ENCODE data around the gene RDH16.

The RDH16 gene

GRCh38 chr12:57001448-57001906, 44.1 kb upstream of the RDH16 start:
- Histone ChIP-seq H3K4me3 (no peak overlapping the region), H3K27ac (no peak overlapping the region), H3K4me1 (peaks cover 0 to 24% (median 18%) of the 10 kb centered on the region in 4 donors), H3K27me3 (no peaks in the 10 kb centered on the region), H3K9me3 (no peaks in the 10 kb centered on the region), H3K36me3 (peaks cover 25 to 84% (median 32%) of the 10 kb centered on the region in 3 donors)
- peak; percentile 44 to 47 for TF ChIP-seq CTCF (IDR thresholded peaks at IDR 0.05)
- DNase-seq = peak in 1 of 2 donors; percentile 55
- intact Hi-C loops (cut with DNase I; ENCODE audit: low total_unique reads) = no loop called here

- Histone ChIP-seq H3K9me3 (no peaks in the 10 kb centered on the region), H3K4me3 (no peak overlapping the region), H3K4me1 (peaks cover 0 to 21% (median 15%) of the 10 kb centered on the region in 4 donors), H3K36me3 (peaks cover 25 to 95% (median 41%) of the 10 kb centered on the region in 3 donors), H3K27me3 (no peaks in the 10 kb centered on the region), H3K27ac (no peak overlapping the region)
- intact Hi-C loops (cut with DNase I; ENCODE audit: low total_unique reads) = no loop called here
- DNase-seq = no peak
- TF ChIP-seq CTCF (IDR thresholded peaks at IDR 0.05) = no peak
Measured at GRCh38 chr12:57000393-57000792, 43.0 kb upstream of the RDH16 start.

GRCh38 chr12:56999456-56999855, 42.0 kb upstream of the RDH16 start:
- Histone ChIP-seq H3K4me3 (no peak overlapping the region), H3K4me1 (peaks cover 0 to 15% (median 8%) of the 10 kb centered on the region in 4 donors), H3K9me3 (no peaks in the 10 kb centered on the region), H3K27ac (no peak overlapping the region), H3K36me3 (peaks cover 24 to 100% (median 43%) of the 10 kb centered on the region in 3 donors), H3K27me3 (no peaks in the 10 kb centered on the region)
- no peak for TF ChIP-seq CTCF (IDR thresholded peaks at IDR 0.05)
- no peak for DNase-seq
- intact Hi-C loops (cut with DNase I; ENCODE audit: low total_unique reads) = no loop called here

- DNase-seq = no peak
- Histone ChIP-seq H3K27ac (no peak overlapping the region), H3K27me3 (no peaks in the 10 kb centered on the region), H3K36me3 (peaks cover 19 to 97% (median 38%) of the 10 kb centered on the region in 3 donors), H3K4me1 (peaks cover 0 to 15% (median 8%) of the 10 kb centered on the region in 4 donors), H3K9me3 (no peaks in the 10 kb centered on the region), H3K4me3 (no peak overlapping the region)
- TF ChIP-seq CTCF (IDR thresholded peaks at IDR 0.05) = no peak
- intact Hi-C loops (cut with DNase I; ENCODE audit: low total_unique reads) = no loop called here
Measured at GRCh38 chr12:56998981-56999380, 41.6 kb upstream of the RDH16 start.

- intact Hi-C loops (cut with DNase I; ENCODE audit: low total_unique reads) = no loop called here
- TF ChIP-seq CTCF (IDR thresholded peaks at IDR 0.05) = no peak
- Histone ChIP-seq H3K4me1 (peaks cover 0 to 15% (median 8%) of the 10 kb centered on the region in 4 donors), H3K27ac (no peak overlapping the region), H3K36me3 (peaks cover 12 to 90% (median 32%) of the 10 kb centered on the region in 3 donors), H3K4me3 (no peak overlapping the region), H3K27me3 (no peaks in the 10 kb centered on the region), H3K9me3 (no peaks in the 10 kb centered on the region)
- no peak for DNase-seq
Measured at GRCh38 chr12:56998316-56998715, 40.9 kb upstream of the RDH16 start.
